Transverse colon (tissue), 4 donors: ENCODE measurements around the gene ZNF316. TPM values are rescaled to one million over a fixed set of nuclear protein-coding genes. Genes with fewer than 3 reads are reported as not detected.

Experiments
- DNase-seq: peaks from one replicate; pipeline ENCODE4 v3.0.0-alpha.2; 2019
- H3K27ac ChIP-seq, 4 donors: fragments of 200-600 bp; sonication (generic); 2 replicates each; pipeline ENCODE4 v1.5.1; 2016 to 2018; ENCODE audit warnings: inconsistent platforms in 4 of 4
- H3K27me3 ChIP-seq: fragments of 200-600 bp; sonication (generic); 2 replicates; pipeline ENCODE4 v1.5.1; 2017; ENCODE audit warnings: inconsistent platforms
- H3K36me3 ChIP-seq, 4 donors: fragments of 200-600 bp; sonication (generic); 2 replicates each; pipeline ENCODE4 v1.5.1; 2017 to 2019; ENCODE audit warnings: inconsistent platforms in 4 of 4
- H3K4me1 ChIP-seq, 4 donors: fragments of 200-600 bp; sonication (generic); 2 replicates each; pipeline ENCODE4 v1.5.1; 2017 to 2020; ENCODE audit warnings: inconsistent platforms in 4 of 4
- H3K4me3 ChIP-seq, 4 donors: fragments of 200-600 bp; sonication (generic); 1 replicate in 1 of 4; 2 replicates in 3 of 4; pipeline versions ENCODE4 v1.5.1 to v1.6.1; 2017 to 2019; ENCODE audit warnings: inconsistent platforms in 4 of 4
- H3K9me3 ChIP-seq, 2 donors: fragments of 200-600 bp; sonication (generic); 2 replicates each; pipeline ENCODE4 v1.5.1; 2017 to 2019; ENCODE audit warnings: inconsistent platforms in 2 of 2
- CTCF ChIP-seq, 5 experiments: fragments of 200-600 bp in 3 of 5; fragments of 450-650 bp in 2 of 5; sonication (generic) in 3 of 5; IDR thresholded peaks; 1 replicate in 2 of 5; 2 replicates in 3 of 5; pipeline ENCODE4 v1.5.1; 2016 to 2017; ENCODE audit warnings: antibody characterized with exemption in 5 of 5, inconsistent platforms in 3 of 5, mild to moderate bottlenecking in 2 of 5, moderate library complexity in 1 of 5
- EP300 ChIP-seq: sonication (generic); formaldehyde crosslinking; IDR thresholded peaks from one replicate; pipeline ENCODE4 v1.6.1; 2017; ENCODE audit warnings: antibody characterized with exemption, low read depth
- POLR2A ChIP-seq: fragments of 450-650 bp; IDR thresholded peaks from one replicate; pipeline ENCODE4 v1.6.1; 2016; ENCODE audit warnings: antibody characterized with exemption, mild to moderate bottlenecking, moderate library complexity
- POLR2AphosphoS5 ChIP-seq, 3 donors: sonication (generic); formaldehyde crosslinking; IDR thresholded peaks; one replicate each; pipeline ENCODE4 v1.6.1; 2016; ENCODE audit warnings: antibody characterized with exemption in 3 of 3
- WGBS, 2 donors: methylation state at CpG; one replicate each; pipeline ENCODE4 v1.1.5; 2018; ENCODE audit warnings: low coverage in 1 of 2; 5-methylcytosine and 5-hydroxymethylcytosine counted together
- in situ Hi-C, 4 donors: fragments of 200-750 bp; cut with MboI; loops; one replicate each; pipeline versions ENCODE4 v1.15.0 to v1.15.1; 2017; ENCODE audit warnings: low sequenced_read_pairs in 3 of 4, low pct_ligation_motif_present in 1 of 4, low pct_unique_long_range_greater_than_20kb in 1 of 4
- intact Hi-C: fragments of 100-400 bp; cut with DNase I; formaldehyde crosslinking; loops from one replicate; pipeline ENCODE4 v1.15.1; 2023; ENCODE audit warnings: low total_unique reads
- total RNA-seq, 4 donors: library from RNA; depleted of rRNA; stranded (reverse); fragments of >200 nt; gene quantifications; one replicate each; pipeline ENCODE4 v1.1.0, GENCODE V29; 2016

The ZNF316 gene
- total RNA-seq, 4 donors from 2014 or later: 15.3 to 188 (median 50.9) TPM

GRCh38 chr7:6691103-6691502 lies 54.0 kb downstream of the ZNF316 start:
- H3K9me3 ChIP-seq: peaks cover 100% of the 10 kb centered on the region in 2 donors

GRCh38 chr7:6691609-6692106 lies 54.5 kb downstream of the ZNF316 start:
- no peak overlapping the region for H3K27ac ChIP-seq
- intact Hi-C loops (no loop called here), in situ Hi-C loops (no loop called here)
- WGBS, 2 donors: 85 to 98% methylated on average over 4 to 5 of the region's 5 CpGs
- peak overlapping the region in 1 of 4 donors; percentile 7 for H3K4me3 ChIP-seq
- no peak for DNase-seq
- TF ChIP-seq POLR2A (no peak), EP300 (no peak), CTCF (IDR thresholded peaks at IDR 0.05) (no peak), POLR2AphosphoS5 (IDR thresholded peaks at IDR 0.05) (no peak)
- peaks cover 100% of the 10 kb centered on the region in 2 donors for H3K9me3 ChIP-seq
- no peaks in the 10 kb centered on the region for H3K4me1 ChIP-seq
- peaks cover 25 to 100% (median 67%) of the 10 kb centered on the region in 4 donors for H3K36me3 ChIP-seq
- no peaks in the 10 kb centered on the region for H3K27me3 ChIP-seq

More at GRCh38 chr7:6691103-6691502, 54.0 kb downstream of the ZNF316 start:
- intact Hi-C loops (no loop called here), in situ Hi-C loops (no loop called here)
- Histone ChIP-seq H3K27me3 (no peaks in the 10 kb centered on the region), H3K4me1 (no peaks in the 10 kb centered on the region), H3K36me3 (peaks cover 21 to 100% (median 64%) of the 10 kb centered on the region in 4 donors), H3K27ac (no peak overlapping the region), H3K4me3 (peak overlapping the region in 1 of 4 donors; percentile 7)
- DNase-seq: no peak
- TF ChIP-seq EP300: no peak
- 99% methylated on average over 4 of the region's 4 CpGs; no CpG with 5 or more reads in 1 of the 2 donors for WGBS, 2 donors

- in situ Hi-C loops (no loop called here), intact Hi-C loops (no loop called here)
- H3K27ac ChIP-seq: no peak overlapping the region
- H3K27me3 ChIP-seq: no peaks in the 10 kb centered on the region
- TF ChIP-seq CTCF (IDR thresholded peaks at IDR 0.05) (no peak), EP300 (no peak), POLR2A (no peak), POLR2AphosphoS5 (IDR thresholded peaks at IDR 0.05) (no peak)
- no peak for DNase-seq
- peaks cover 9 to 77% (median 39%) of the 10 kb centered on the region in 4 donors for H3K36me3 ChIP-seq
- H3K4me1 ChIP-seq: peaks cover 2 to 12% (median 8%) of the 10 kb centered on the region in 4 donors
- whole genome bisulfite sequencing, 2 donors: 92% methylated on average over 5 of the region's 5 CpGs; no CpG with 5 or more reads in 1 of the 2 donors
- no peak overlapping the region for H3K4me3 ChIP-seq
- peaks cover 45 to 50% of the 10 kb centered on the region in 2 donors for H3K9me3 ChIP-seq
Observed at GRCh38 chr7:6700793-6701192, 63.7 kb downstream of the ZNF316 start.

GRCh38 chr7:6701860-6702259 lies 64.7 kb downstream of the ZNF316 start:
- in situ Hi-C loops (no loop called here), intact Hi-C loops (no loop called here)
- H3K9me3 ChIP-seq: peaks cover 34 to 40% of the 10 kb centered on the region in 2 donors
- H3K27ac ChIP-seq: no peak overlapping the region
- WGBS, 2 donors: 97 to 100% methylated on average over 1 of the region's 1 CpG
- H3K4me1 ChIP-seq: peaks cover 4 to 13% (median 9%) of the 10 kb centered on the region in 4 donors
- no peaks in the 10 kb centered on the region for H3K27me3 ChIP-seq
- no peak for DNase-seq
- no peak overlapping the region for H3K4me3 ChIP-seq
- no peak for TF ChIP-seq EP300
- H3K36me3 ChIP-seq: peaks cover 3 to 66% (median 30%) of the 10 kb centered on the region in 4 donors

Other genes with a start within 250 kb of the ZNF316 start
- 10 to 100 TPM in 3 of 4 donors, 1 to 10 TPM in 1; 5.2 to 59.1 (median 24.3) TPM for gene DAGLB, start 189.4 kb upstream of the ZNF316 start, total RNA-seq
- 100 to 1,000 TPM in 2 of 4 donors, 10 to 100 TPM in 2; 71.4 to 156 (median 101) TPM for gene KDELR2, start 153.2 kb upstream of the ZNF316 start, total RNA-seq
- gene GRID2IP, start 85.9 kb upstream of the ZNF316 start, total RNA-seq: 1 to 10 TPM in 1 of 4 donors, under 1 TPM in 3; 0.20 to 1.1 (median 0.66) TPM
- 10 to 100 TPM in 3 of 4 donors, 1 to 10 TPM in 1; 6.4 to 53.8 (median 26.1) TPM for gene ZDHHC4, start 59.9 kb upstream of the ZNF316 start, total RNA-seq
- 10 to 100 TPM; 21.8 to 56.5 (median 32.6) TPM for gene INTS15, start 47.3 kb upstream of the ZNF316 start, total RNA-seq
- gene ZNF853, start 21.7 kb upstream of the ZNF316 start, total RNA-seq: 10 to 100 TPM in 1 of 4 donors, 1 to 10 TPM in 3; 2.9 to 18.7 (median 7.3) TPM
- gene ZNF12, start 69.6 kb downstream of the ZNF316 start, total RNA-seq: 100 to 1,000 TPM in 1 of 4 donors, 10 to 100 TPM in 3; 17.5 to 171 (median 33.8) TPM
- under 1 TPM in 1 of 4 donors, not detected in 3; 0.68 TPM for gene RSPH10B2, start 116.8 kb downstream of the ZNF316 start, total RNA-seq
- gene CCZ1B, start 189.0 kb downstream of the ZNF316 start, total RNA-seq: 10 to 100 TPM; 37.4 to 58.6 (median 52.1) TPM